WI38 (cell line): ENCODE results near the gene NCR3LG1.

ENCODE experiments used
- H3K4me3 ChIP-seq: 2 replicates; pipeline ENCODE4 v1.5.1; 2011; ENCODE audit warnings: low read depth, mild to moderate bottlenecking, control low read depth, low read length
- CTCF ChIP-seq: IDR thresholded peaks from 2 replicates; pipeline ENCODE4 v1.5.1; 2012; ENCODE audit warnings: low read depth, mild to moderate bottlenecking, control low read depth, low read length

NCR3LG1 gene

GRCh38 chr11:17399236-17399635 lies 47.6 kb downstream of the NCR3LG1 start:
- H3K4me3 ChIP-seq, result no peak overlapping the region
- no peak for TF ChIP-seq CTCF

GRCh38 chr11:17400048-17400775 lies 48.6 kb downstream of the NCR3LG1 start:
- TF ChIP-seq CTCF, result no peak
- H3K4me3 ChIP-seq, result no peak overlapping the region

- no peak for TF ChIP-seq CTCF
- no peak overlapping the region for H3K4me3 ChIP-seq
Observed at GRCh38 chr11:17401316-17401715, 49.7 kb downstream of the NCR3LG1 start.

GRCh38 chr11:17401841-17402240 lies 50.2 kb downstream of the NCR3LG1 start:
- no peak overlapping the region for H3K4me3 ChIP-seq
- no peak for TF ChIP-seq CTCF

- TF ChIP-seq CTCF, result no peak
Observed at GRCh38 chr11:17402486-17402885, 50.9 kb downstream of the NCR3LG1 start.

GRCh38 chr11:17403980-17404759 lies 52.6 kb downstream of the NCR3LG1 start:
- H3K4me3 ChIP-seq, result no peak overlapping the region
- no peak for TF ChIP-seq CTCF

More at GRCh38 chr11:17402486-17402885, 50.9 kb downstream of the NCR3LG1 start:
- H3K4me3 ChIP-seq, result no peak overlapping the region
